Mucosa of descending colon (tissue), 3 donors: Measurements from ENCODE around the gene FABP1. TPM values are rescaled to one million over a fixed set of nuclear protein-coding genes. Genes with fewer than 3 reads are reported as not detected.

Experiments used
- ATAC-seq: fragments of 200-7000 bp; cut with Tn5 transposase; one replicate; pipeline ENCODE4 v1.9.1; 2020; ENCODE audit warnings: mild to moderate bottlenecking, moderate library complexity
- DNase-seq, 3 donors: peaks; one replicate each; pipeline ENCODE4 v3.0.0-alpha.2; 2020
- H3K36me3 ChIP-seq: fragments of 200-600 bp; one replicate; pipeline ENCODE4 v1.8.0; 2021; ENCODE audit warnings: low read depth, mild to moderate bottlenecking
- H3K4me1 ChIP-seq: fragments of 200-600 bp; one replicate; pipeline ENCODE4 v1.8.0; 2021; ENCODE audit warnings: low read depth, mild to moderate bottlenecking
- H3K4me3 ChIP-seq: fragments of 200-600 bp; one replicate; pipeline ENCODE4 v1.8.0; 2021; ENCODE audit warnings: mild to moderate bottlenecking
- H3K9me3 ChIP-seq: fragments of 200-600 bp; one replicate; pipeline ENCODE4 v1.8.0; 2021; ENCODE audit warnings: mild to moderate bottlenecking
- intact Hi-C, 2 donors: fragments of 100-400 bp; cut with DNase I in 1 of 2; cut with micrococcal nuclease in 1 of 2; formaldehyde crosslinking; loops; one replicate each; pipeline versions ENCODE4 v1.11.0 to v1.11.1; 2022; cut with DNase I, micrococcal nuclease
- total RNA-seq, 3 donors: library from RNA; stranded (reverse); fragmentation: NEBNext Ultra II Directional in 2 of 3; extraction: Animal tissue kit (Norgen Biotek cat#: 25700) in 2 of 3; gene quantifications; one replicate each; pipeline versions ENCODE4 v1.2.1 to v1.2.4, GENCODE V29; 2021 to 2023
- TF ChIP-seq, protein P1 (sequence below): fragments of 200-600 bp; IDR thresholded peaks from one replicate; pipeline ENCODE4 v1.8.0; 2022; ENCODE audit warnings: antibody characterized with exemption, mild to moderate bottlenecking
- donor health status: DM: no; HTN: no; CAD: no; lungs with moderate emphysema.
- donor health status: DM: no; HTN: no; CAD: no.
- donor health status: DM: no; HTN: yes; CAD: no.

The FABP1 gene
- total RNA-seq, 3 donors from 2014 or later, result 768 to 5,199 (median 1,319) TPM

GRCh38 chr2:88110830-88111229 lies 17.0 kb downstream of the FABP1 start:
- no peak overlapping the region for H3K4me3 ChIP-seq
- no peaks in the 10 kb centered on the region for H3K9me3 ChIP-seq
- DNase-seq (no peak), ATAC-seq (no peak)
- TF ChIP-seq, protein P1, sequence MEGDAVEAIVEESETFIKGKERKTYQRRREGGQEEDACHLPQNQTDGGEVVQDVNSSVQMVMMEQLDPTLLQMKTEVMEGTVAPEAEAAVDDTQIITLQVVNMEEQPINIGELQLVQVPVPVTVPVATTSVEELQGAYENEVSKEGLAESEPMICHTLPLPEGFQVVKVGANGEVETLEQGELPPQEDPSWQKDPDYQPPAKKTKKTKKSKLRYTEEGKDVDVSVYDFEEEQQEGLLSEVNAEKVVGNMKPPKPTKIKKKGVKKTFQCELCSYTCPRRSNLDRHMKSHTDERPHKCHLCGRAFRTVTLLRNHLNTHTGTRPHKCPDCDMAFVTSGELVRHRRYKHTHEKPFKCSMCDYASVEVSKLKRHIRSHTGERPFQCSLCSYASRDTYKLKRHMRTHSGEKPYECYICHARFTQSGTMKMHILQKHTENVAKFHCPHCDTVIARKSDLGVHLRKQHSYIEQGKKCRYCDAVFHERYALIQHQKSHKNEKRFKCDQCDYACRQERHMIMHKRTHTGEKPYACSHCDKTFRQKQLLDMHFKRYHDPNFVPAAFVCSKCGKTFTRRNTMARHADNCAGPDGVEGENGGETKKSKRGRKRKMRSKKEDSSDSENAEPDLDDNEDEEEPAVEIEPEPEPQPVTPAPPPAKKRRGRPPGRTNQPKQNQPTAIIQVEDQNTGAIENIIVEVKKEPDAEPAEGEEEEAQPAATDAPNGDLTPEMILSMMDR, result no peak
- H3K4me1 ChIP-seq, result no peaks in the 10 kb centered on the region
- no peaks in the 10 kb centered on the region for H3K36me3 ChIP-seq
- intact Hi-C loops, result no loop called here

DNA sequence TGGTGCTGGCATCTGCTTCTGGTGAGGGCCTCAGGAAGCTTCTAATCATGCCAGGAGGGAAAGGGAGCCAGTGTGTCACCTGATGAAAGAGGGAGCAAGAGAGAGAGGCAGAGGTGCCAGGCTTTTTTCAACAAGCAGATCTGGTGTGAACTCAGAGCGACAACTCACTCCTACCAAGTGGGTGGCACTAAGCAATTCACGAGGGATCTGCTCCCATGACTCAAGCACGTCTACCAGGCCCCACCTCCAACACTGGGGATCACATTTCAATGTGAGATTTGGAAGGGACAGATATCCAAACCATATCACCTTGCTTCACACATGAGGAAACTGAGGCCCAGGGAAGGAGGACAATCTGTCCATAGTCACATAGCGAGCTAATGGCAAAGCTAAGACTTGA lies 19.1 kb downstream of the FABP1 start:
- Histone ChIP-seq H3K36me3 (no peaks in the 10 kb centered on the region), H3K4me3 (no peak overlapping the region), H3K9me3 (no peaks in the 10 kb centered on the region), H3K4me1 (no peaks in the 10 kb centered on the region)
- TF ChIP-seq, protein P1, result no peak
- DNase-seq (no peak), ATAC-seq (no peak)
- intact Hi-C loops, result no loop called here

DNA sequence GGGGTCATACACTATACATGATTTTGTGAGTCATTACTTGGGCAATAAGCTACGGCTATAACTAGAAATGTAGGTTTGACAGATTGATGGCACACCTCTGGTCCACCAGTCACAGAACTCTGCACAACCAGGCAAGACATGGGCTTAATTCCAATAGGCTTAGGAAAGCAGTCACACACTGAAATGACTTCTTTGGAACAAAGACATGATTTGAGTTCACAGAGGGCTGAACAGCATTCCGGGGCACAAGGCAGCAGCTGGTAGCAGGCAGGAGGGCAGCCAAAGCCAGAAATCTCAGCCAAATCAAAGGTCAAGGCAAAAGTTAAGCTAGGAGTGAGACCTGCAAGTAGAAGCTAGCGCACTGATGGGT lies 27.4 kb downstream of the FABP1 start:
- H3K9me3 ChIP-seq, result no peaks in the 10 kb centered on the region
- ATAC-seq (no peak), DNase-seq (no peak)
- no peaks in the 10 kb centered on the region for H3K4me1 ChIP-seq
- no peaks in the 10 kb centered on the region for H3K36me3 ChIP-seq
- H3K4me3 ChIP-seq, result no peak overlapping the region
- intact Hi-C loops, result no loop called here
- TF ChIP-seq, protein P1, result no peak

DNA sequence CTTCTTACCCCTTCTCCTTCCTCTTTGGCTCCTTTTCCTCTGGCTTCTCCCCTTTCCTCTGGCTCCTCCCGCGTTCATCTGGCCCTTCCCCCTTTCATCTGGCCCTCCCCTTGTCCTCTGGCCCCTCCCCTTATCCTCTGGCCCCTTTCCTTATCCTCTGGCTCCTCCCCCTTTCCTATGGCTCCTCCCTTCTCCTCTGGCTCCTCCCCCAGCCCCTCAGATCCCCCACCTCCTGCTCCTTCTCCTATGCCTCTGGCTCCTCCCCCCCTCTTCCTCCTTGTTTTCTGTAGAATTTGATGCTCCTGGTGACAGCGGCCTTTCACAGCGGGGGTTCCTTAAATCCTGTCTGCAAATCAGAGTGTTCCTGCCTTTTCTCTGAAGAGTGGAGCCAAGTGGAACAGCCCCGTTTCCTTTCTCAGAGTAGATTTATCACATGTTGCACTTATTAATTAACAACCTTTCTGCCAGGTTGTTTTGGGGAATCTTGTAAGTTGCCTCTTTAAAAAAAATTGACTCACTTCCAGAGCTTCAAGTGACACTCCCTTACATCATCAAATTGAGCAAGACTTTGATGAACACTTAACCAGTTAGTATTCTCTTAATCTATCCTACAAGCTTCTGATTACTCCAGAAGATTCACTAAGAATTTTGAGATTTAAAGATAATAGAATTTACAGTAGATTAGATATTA lies 27.9 kb downstream of the FABP1 start:
- H3K4me3 ChIP-seq, result no peak overlapping the region
- intact Hi-C loops, result no loop called here
- no peaks in the 10 kb centered on the region for H3K4me1 ChIP-seq
- ATAC-seq (peak; percentile 27), DNase-seq (no peak)
- TF ChIP-seq, protein P1, result no peak
- no peaks in the 10 kb centered on the region for H3K9me3 ChIP-seq
- H3K36me3 ChIP-seq, result no peaks in the 10 kb centered on the region

- ATAC-seq (no peak), DNase-seq (no peak)
- no peaks in the 10 kb centered on the region for H3K4me1 ChIP-seq
- no peaks in the 10 kb centered on the region for H3K9me3 ChIP-seq
- intact Hi-C loops, result no loop called here
- H3K4me3 ChIP-seq, result no peak overlapping the region
- TF ChIP-seq, protein P1, result no peak
- no peaks in the 10 kb centered on the region for H3K36me3 ChIP-seq
These were observed 29.3 kb downstream of the FABP1 start for GRCh38 chr2:88098558-88098900.
